ENCODE measurements around the gene PRELP. TPM values are rescaled to one million over a fixed set of nuclear protein-coding genes. Genes with fewer than 3 reads are reported as not detected.

PRELP gene
- total and polyA plus RNA-seq, 2 donors (not counting 1 experiment from before 2014, with no cell fraction given): not detected

DNA sequence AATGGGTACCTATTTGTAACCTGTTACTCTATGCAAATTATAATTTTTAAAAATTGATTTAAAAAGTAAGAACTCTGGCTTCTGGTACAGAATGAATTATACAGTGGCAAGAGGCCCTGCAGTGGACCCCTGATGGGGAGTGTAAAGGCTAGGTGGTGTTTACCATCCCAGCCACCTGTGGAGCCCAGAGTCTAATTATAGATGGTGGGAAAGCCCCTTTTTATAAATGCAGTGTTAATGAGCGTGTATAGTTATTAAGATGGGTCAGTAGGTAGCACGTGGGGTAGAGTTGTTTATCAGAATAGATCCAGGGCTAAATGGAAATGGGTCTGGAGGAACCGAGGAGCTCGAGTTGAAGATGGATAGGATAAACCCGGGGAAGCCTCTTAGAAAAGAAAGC is 13.9 kb upstream of the PRELP start:
- Histone ChIP-seq H3K27me3 (replicated peaks in 1 of 4; ENCODE audit: control extremely low read depth in 1 of 4, control insufficient read depth in 3 of 4, insufficient read depth in 4 of 4, low read length in 3 of 4) (no peaks in the 10 kb centered on the region), H3K79me2 (ENCODE audit: control insufficient read depth, insufficient read depth, low read length) (no peaks in the 10 kb centered on the region), H3K36me3 (replicated peaks in 1 of 2; ENCODE audit: control extremely low read depth in 1 of 2, control insufficient read depth in 1 of 2, extremely low read depth in 1 of 2, insufficient read depth in 2 of 2, low read length in 1 of 2) (no peaks in the 10 kb centered on the region), H2AFZ (ENCODE audit: insufficient read depth, low read depth, low read length, poor library complexity, severe bottlenecking) (peak overlapping the region; percentile 0), H3K9me3 (ENCODE audit: control extremely low read depth in 1 of 3, control insufficient read depth in 2 of 3, insufficient read depth in 1 of 3, low read length in 2 of 3) (peaks cover 0 to 1% (median 0%) of the 10 kb centered on the region in 3 donors), H3K4me2 (replicated peaks; ENCODE audit: low read depth, low read length, poor library complexity, severe bottlenecking) (peak overlapping the region; percentile 59), H3K4me1 (ENCODE audit: control insufficient read depth in 2 of 2, insufficient read depth in 2 of 2, low read length in 2 of 2) (peaks cover 20 to 35% of the 10 kb centered on the region in 2 donors), H3K27ac (ENCODE audit: low read length in 2 of 2) (no peak overlapping the region), H3K4me3 (ENCODE audit: control extremely low read depth in 1 of 5, extremely low read depth in 1 of 5, insufficient read depth in 1 of 5, low read depth in 2 of 5, low read length in 4 of 5) (peak overlapping the region in 1 of 5 experiments; percentile 32), H4K20me1 (ENCODE audit: control insufficient read depth, insufficient read depth, low read length, poor library complexity, severe bottlenecking) (no peaks in the 10 kb centered on the region), H3K9ac (ENCODE audit: low read length) (peak overlapping the region; percentile 32)
- ChIA-PET CTCF (interaction anchor here (0.7 to 2.5 kb wide), 6 partner anchors 26 to 226 kb away, joined by 3 to 16 read pairs (median 4); no protein-coding TSS in a partner anchor), POLR2A (interaction anchor here (1.0 kb wide), 1 partner anchor 136 kb away, joined by 3 read pairs; no protein-coding TSS in a partner anchor)
- Mint-ChIP-seq H3K27ac (peak overlapping the region; percentile 59), H3K4me1 (peaks cover 34% of the 10 kb centered on the region), H3K4me3 (peak overlapping the region; percentile 46), H3K27me3 (peaks cover 6% of the 10 kb centered on the region), H3K9me3 (ENCODE audit: insufficient read depth) (no peaks in the 10 kb centered on the region)
- TF ChIP-seq EZH2 (IDR thresholded peaks at IDR 0.05; ENCODE audit: borderline replicate concordance, insufficient read depth, low read depth, low read length, poor library complexity, severe bottlenecking): no peak
- TF ChIP-seq, protein P1, sequence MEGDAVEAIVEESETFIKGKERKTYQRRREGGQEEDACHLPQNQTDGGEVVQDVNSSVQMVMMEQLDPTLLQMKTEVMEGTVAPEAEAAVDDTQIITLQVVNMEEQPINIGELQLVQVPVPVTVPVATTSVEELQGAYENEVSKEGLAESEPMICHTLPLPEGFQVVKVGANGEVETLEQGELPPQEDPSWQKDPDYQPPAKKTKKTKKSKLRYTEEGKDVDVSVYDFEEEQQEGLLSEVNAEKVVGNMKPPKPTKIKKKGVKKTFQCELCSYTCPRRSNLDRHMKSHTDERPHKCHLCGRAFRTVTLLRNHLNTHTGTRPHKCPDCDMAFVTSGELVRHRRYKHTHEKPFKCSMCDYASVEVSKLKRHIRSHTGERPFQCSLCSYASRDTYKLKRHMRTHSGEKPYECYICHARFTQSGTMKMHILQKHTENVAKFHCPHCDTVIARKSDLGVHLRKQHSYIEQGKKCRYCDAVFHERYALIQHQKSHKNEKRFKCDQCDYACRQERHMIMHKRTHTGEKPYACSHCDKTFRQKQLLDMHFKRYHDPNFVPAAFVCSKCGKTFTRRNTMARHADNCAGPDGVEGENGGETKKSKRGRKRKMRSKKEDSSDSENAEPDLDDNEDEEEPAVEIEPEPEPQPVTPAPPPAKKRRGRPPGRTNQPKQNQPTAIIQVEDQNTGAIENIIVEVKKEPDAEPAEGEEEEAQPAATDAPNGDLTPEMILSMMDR (IDR thresholded peaks at IDR 0.05): no peak
- peak; percentile 79 for ATAC-seq (ENCODE audit: low read depth)
- 24% methylated on average over 3 of the region's 5 CpGs for WGBS (ENCODE audit: insufficient coverage)
- DNase-seq: peak; percentile 40
- intact Hi-C loops (cut with micrococcal nuclease): no loop called here

DNA sequence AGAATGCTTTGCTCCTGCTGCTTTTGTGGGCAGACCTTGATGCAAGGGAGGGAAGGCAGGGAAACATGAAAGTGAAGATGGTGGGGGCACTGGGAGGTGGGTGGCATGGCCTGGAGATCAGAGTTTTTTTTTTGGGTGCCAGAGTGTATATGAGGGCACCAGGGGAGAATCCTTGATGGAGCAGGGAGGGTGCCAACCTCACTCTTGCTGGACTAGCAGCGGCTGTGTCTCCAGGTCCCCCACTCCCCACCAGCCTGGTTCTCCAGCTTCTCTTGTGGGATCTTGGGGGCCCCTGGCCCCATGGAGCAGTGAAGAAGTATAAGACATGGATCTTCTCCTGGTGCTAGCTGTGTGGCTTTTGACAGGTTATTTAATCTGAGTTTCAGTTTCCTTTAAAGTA is 13.5 kb upstream of the PRELP start:
- Mint-ChIP-seq H3K9me3 (ENCODE audit: insufficient read depth) (no peaks in the 10 kb centered on the region), H3K27me3 (peaks cover 7% of the 10 kb centered on the region), H3K27ac (peak overlapping the region; percentile 59), H3K4me3 (peak overlapping the region; percentile 46), H3K4me1 (peaks cover 34% of the 10 kb centered on the region)
- ChIA-PET CTCF (interaction anchor here (0.7 to 2.5 kb wide), 6 partner anchors 25 to 225 kb away, joined by 3 to 16 read pairs (median 4); no protein-coding TSS in a partner anchor), POLR2A (no interaction called here)
- DNase-seq (no peak), ATAC-seq (ENCODE audit: low read depth) (no peak)
- H3K27ac ChIP-seq (ENCODE audit: low read length in 2 of 2): no peak overlapping the region
- peak overlapping the region; percentile 59 for H3K4me2 ChIP-seq (replicated peaks; ENCODE audit: low read depth, low read length, poor library complexity, severe bottlenecking)
- H3K36me3 ChIP-seq (replicated peaks in 1 of 2; ENCODE audit: control extremely low read depth in 1 of 2, control insufficient read depth in 1 of 2, extremely low read depth in 1 of 2, insufficient read depth in 2 of 2, low read length in 1 of 2): no peaks in the 10 kb centered on the region
- H2AFZ ChIP-seq (ENCODE audit: insufficient read depth, low read depth, low read length, poor library complexity, severe bottlenecking): peak overlapping the region; percentile 0
- peaks cover 20 to 35% of the 10 kb centered on the region in 2 donors for H3K4me1 ChIP-seq (ENCODE audit: control insufficient read depth in 2 of 2, insufficient read depth in 2 of 2, low read length in 2 of 2)
- WGBS (ENCODE audit: insufficient coverage): no CpG with 5 or more reads among the region's 1 CpG
- peak overlapping the region in 1 of 5 experiments; percentile 32 for H3K4me3 ChIP-seq (ENCODE audit: control extremely low read depth in 1 of 5, extremely low read depth in 1 of 5, insufficient read depth in 1 of 5, low read depth in 2 of 5, low read length in 4 of 5)
- peak overlapping the region; percentile 32 for H3K9ac ChIP-seq (ENCODE audit: low read length)
- peaks cover 0 to 1% (median 0%) of the 10 kb centered on the region in 3 donors for H3K9me3 ChIP-seq (ENCODE audit: control extremely low read depth in 1 of 3, control insufficient read depth in 2 of 3, insufficient read depth in 1 of 3, low read length in 2 of 3)
- TF ChIP-seq, protein P1 (IDR thresholded peaks at IDR 0.05): no peak
- TF ChIP-seq EZH2 (IDR thresholded peaks at IDR 0.05; ENCODE audit: borderline replicate concordance, insufficient read depth, low read depth, low read length, poor library complexity, severe bottlenecking): no peak
- H4K20me1 ChIP-seq (ENCODE audit: control insufficient read depth, insufficient read depth, low read length, poor library complexity, severe bottlenecking): no peaks in the 10 kb centered on the region
- no peaks in the 10 kb centered on the region for H3K79me2 ChIP-seq (ENCODE audit: control insufficient read depth, insufficient read depth, low read length)
- intact Hi-C loops (cut with micrococcal nuclease): no loop called here
- no peaks in the 10 kb centered on the region for H3K27me3 ChIP-seq (replicated peaks in 1 of 4; ENCODE audit: control extremely low read depth in 1 of 4, control insufficient read depth in 3 of 4, insufficient read depth in 4 of 4, low read length in 3 of 4)

Measured in B cell (primary cell).